Esophagus mucosa (tissue), 1 donor: ENCODE results near the gene PLA2G2F. TPM values are rescaled to one million over a fixed set of nuclear protein-coding genes. Genes with fewer than 3 reads are reported as not detected.

ENCODE experiments used
- ATAC-seq: fragments of 200-7000 bp; cut with Tn5 transposase; one replicate; pipeline ENCODE4 v1.9.1; 2020
- total RNA-seq: library from RNA; stranded (reverse); gene quantifications from one replicate; pipeline ENCODE4 v1.2.4, GENCODE V29; 2023
- donor health status: DM: yes; HTN: yes; CAD: no.

PLA2G2F gene
- total RNA-seq, 1 donor from 2014 or later, result 0.04 TPM

- ATAC-seq, result no peak
Observed at GRCh38 chr1:20143318-20143717, 4.2 kb downstream of the PLA2G2F start.

- no peak for ATAC-seq
Observed at GRCh38 chr1:20143734-20144565, 4.8 kb downstream of the PLA2G2F start.

GRCh38 chr1:20147846-20148570, 8.9 kb downstream of the PLA2G2F start:
- ATAC-seq, result no peak

- ATAC-seq, result no peak
Observed at GRCh38 chr1:20148571-20149500, 9.7 kb downstream of the PLA2G2F start.

GRCh38 chr1:20149601-20150325, 10.6 kb downstream of the PLA2G2F start:
- ATAC-seq, result no peak

- ATAC-seq, result no peak
Observed at GRCh38 chr1:20150326-20150705, 11.2 kb downstream of the PLA2G2F start.

GRCh38 chr1:20150969-20151368, 11.8 kb downstream of the PLA2G2F start:
- no peak for ATAC-seq

GRCh38 chr1:20151906-20152598, 12.9 kb downstream of the PLA2G2F start:
- peak; percentile 85 for ATAC-seq

GRCh38 chr1:20152599-20152930, 13.4 kb downstream of the PLA2G2F start:
- ATAC-seq, result no peak

GRCh38 chr1:20153000-20153418, 13.9 kb downstream of the PLA2G2F start:
- no peak for ATAC-seq

GRCh38 chr1:20154301-20154831, 15.2 kb downstream of the PLA2G2F start:
- ATAC-seq, result no peak

- ATAC-seq, result peak; percentile 55
Observed at GRCh38 chr1:20158358-20159070, 19.4 kb downstream of the PLA2G2F start.

- no peak for ATAC-seq
Observed at GRCh38 chr1:20160034-20160433, 20.9 kb downstream of the PLA2G2F start.

GRCh38 chr1:20164694-20165202, 25.6 kb downstream of the PLA2G2F start:
- ATAC-seq, result no peak

GRCh38 chr1:20165522-20165951, 26.4 kb downstream of the PLA2G2F start:
- ATAC-seq, result peak; percentile 55

- peak; percentile 12 for ATAC-seq
Observed at GRCh38 chr1:20166051-20166450, 26.9 kb downstream of the PLA2G2F start.

- ATAC-seq, result no peak
Observed at GRCh38 chr1:20167126-20167525, 28.0 kb downstream of the PLA2G2F start.

GRCh38 chr1:20168564-20169491, 29.7 kb downstream of the PLA2G2F start:
- no peak for ATAC-seq

GRCh38 chr1:20169932-20170331, 30.8 kb downstream of the PLA2G2F start:
- ATAC-seq, result no peak
